Endothelial cell of umbilical vein (primary cell): ENCODE results near the gene STK40. TPM values are rescaled to one million over a fixed set of nuclear protein-coding genes. Genes with fewer than 3 reads are reported as not detected.

Experiments used
- BruUV-seq: library from RNA; stranded (reverse); fragments of 400-500 nt; replicated peaks from 2 replicates; lab custom pipeline; 2021; lab: Mats Ljungman, UMichigan
- CTCF ChIA-PET: fragments of 300-600, 350-600 bp; sonication (Branson Sonifier 250); formaldehyde crosslinking; loops from one replicate; lab custom pipeline; 2021; ENCODE audit warnings: antibody characterized with exemption, inconsistent platforms; lab: Charles Lee
- POLR2A ChIA-PET: fragments of 300-600, 350-600 bp; sonication (Branson Sonifier 250); formaldehyde crosslinking; loops from one replicate; lab custom pipeline; 2021; ENCODE audit warnings: antibody characterized with exemption, inconsistent platforms; lab: Charles Lee
- DNase-seq: peaks from one replicate; pipeline ENCODE4 v3.0.0-alpha.2; 2011; ENCODE audit warnings: low read depth, low spot score
- FAIRE-seq: peaks from 2 replicates; lab custom pipeline; 2011; peaks lifted over from hg19 to GRCh38; lab: Jason Lieb, UNC
- H2AFZ ChIP-seq: 2 replicates; pipeline ENCODE4 v1.6.0; 2012; ENCODE audit warnings: low read depth, low read length, control low read depth, inconsistent platforms
- H3K27ac ChIP-seq: 2 replicates; pipeline ENCODE4 v1.5.1; 2011; ENCODE audit warnings: low read depth, mild to moderate bottlenecking, control low read depth, low read length, moderate library complexity; ENCODE audit not compliant: insufficient read depth
- H3K27me3 ChIP-seq, 2 experiments: 2 replicates each; pipeline versions ENCODE4 v1.6.0 to v1.6.1; 2011; ENCODE audit warnings: low read length in 2 of 2, mixed read lengths in 1 of 2; ENCODE audit not compliant: control insufficient read depth in 2 of 2, insufficient read depth in 2 of 2
- H3K36me3 ChIP-seq, 2 experiments: 2 replicates in 1 of 2; 3 replicates in 1 of 2; pipeline ENCODE4 v1.5.1; 2011; ENCODE audit warnings: low read length in 2 of 2, mild to moderate bottlenecking in 1 of 2, moderate library complexity in 1 of 2; ENCODE audit not compliant: control insufficient read depth in 2 of 2, insufficient read depth in 2 of 2; ENCODE audit errors: extremely low read depth in 1 of 2
- H3K4me1 ChIP-seq: 3 replicates; pipeline ENCODE4 v1.5.1; 2011; ENCODE audit warnings: mild to moderate bottlenecking, low read length; ENCODE audit not compliant: control insufficient read depth, insufficient read depth; ENCODE audit errors: extremely low read depth
- H3K4me2 ChIP-seq: 2 replicates; pipeline ENCODE4 v1.6.1; 2011; ENCODE audit warnings: low read length, control low read depth, mixed read lengths; ENCODE audit not compliant: insufficient read depth
- H3K4me3 ChIP-seq, 3 experiments: fragments of 200-600 bp in 1 of 3; sonication (generic), shearing (Covaris generic) in 1 of 3; replicated peaks in 1 of 3; 2 replicates each; pipeline ENCODE4 v1.5.1; 2011 to 2016; ENCODE audit warnings: control low read depth in 3 of 3, low read length in 3 of 3, mild to moderate bottlenecking in 2 of 3, inconsistent platforms in 1 of 3, low read depth in 1 of 3, moderate library complexity in 1 of 3; ENCODE audit not compliant: insufficient read depth in 1 of 3
- H3K79me2 ChIP-seq: 2 replicates; pipeline ENCODE4 v1.6.0; 2012; ENCODE audit warnings: low read length, inconsistent platforms; ENCODE audit not compliant: control insufficient read depth, insufficient read depth
- H3K9ac ChIP-seq: replicated peaks from 2 replicates; pipeline ENCODE3; 2011; ENCODE audit warnings: low read length, control low read depth; ENCODE audit not compliant: insufficient read depth; ENCODE audit errors: extremely low read depth
- H3K9me1 ChIP-seq: replicated peaks from 3 replicates; pipeline ENCODE4 v1.6.0; 2011; ENCODE audit warnings: mild to moderate bottlenecking, low read length; ENCODE audit not compliant: control insufficient read depth, insufficient read depth; ENCODE audit errors: extremely low read depth
- H3K9me3 ChIP-seq: replicated peaks from 2 replicates; pipeline ENCODE4 v1.5.1; 2012; ENCODE audit warnings: low read length, inconsistent platforms; ENCODE audit not compliant: control insufficient read depth, insufficient read depth
- H4K20me1 ChIP-seq: replicated peaks from 2 replicates; pipeline ENCODE3; 2011; ENCODE audit warnings: mild to moderate bottlenecking, low read length; ENCODE audit not compliant: control insufficient read depth, insufficient read depth; ENCODE audit errors: extremely low read depth
- CTCF ChIP-seq, 2 donors: IDR thresholded peaks; 1 replicate in 1 of 2; 2 replicates in 1 of 2; pipeline ENCODE4 v1.5.1; 2011; ENCODE audit warnings: low read length in 2 of 2, mild to moderate bottlenecking in 2 of 2, moderate library complexity in 2 of 2, control low read depth in 1 of 2, inconsistent platforms in 1 of 2, low read depth in 1 of 2; ENCODE audit not compliant: insufficient read depth in 1 of 2; ENCODE audit errors: extremely low read depth in 1 of 2
- EZH2 ChIP-seq: IDR thresholded peaks from 2 replicates; pipeline ENCODE4 v1.6.1; 2012; ENCODE audit warnings: borderline replicate concordance, low read depth, mild to moderate bottlenecking, moderate library complexity, low read length, inconsistent platforms; ENCODE audit not compliant: severe bottlenecking
- FOS ChIP-seq: IDR thresholded peaks from 2 replicates; pipeline ENCODE4 v1.6.1; 2011; ENCODE audit warnings: mild to moderate bottlenecking, low read length, moderate library complexity, borderline replicate concordance; ENCODE audit not compliant: insufficient read depth
- GATA2 ChIP-seq: IDR thresholded peaks from 2 replicates; pipeline ENCODE4 v1.7.0; 2011; ENCODE audit warnings: low read depth, mild to moderate bottlenecking, moderate library complexity, mixed read lengths, low read length; ENCODE audit not compliant: insufficient read length, insufficient read depth
- JUN ChIP-seq: IDR thresholded peaks from 2 replicates; pipeline ENCODE4 v1.6.1; 2011; ENCODE audit warnings: borderline replicate concordance, low read depth; ENCODE audit not compliant: insufficient read length, insufficient read depth
- MYC ChIP-seq: IDR thresholded peaks from one replicate; pipeline ENCODE4 v1.6.1; 2011; ENCODE audit warnings: mild to moderate bottlenecking, low read depth, low read length
- POLR2A ChIP-seq: IDR thresholded peaks from 2 replicates; pipeline ENCODE4 v1.6.1; 2012; ENCODE audit warnings: low read depth, mild to moderate bottlenecking, control low read depth, low read length
- POLR2AphosphoS5 ChIP-seq: IDR thresholded peaks from 2 replicates; pipeline ENCODE4 v1.6.1; 2012; ENCODE audit warnings: low read depth, mild to moderate bottlenecking, control low read depth, low read length, moderate library complexity; ENCODE audit not compliant: insufficient read depth
- dilution Hi-C: fragments of 300-500 bp; cut with MboI; formaldehyde crosslinking; loops from one replicate; pipeline ENCODE4 v1.15.0; 2019; ENCODE audit warnings: low sequenced_read_pairs; ENCODE audit not compliant: extremely low pct_ligation_motif_present
- intact Hi-C: fragments of 100-400 bp; cut with micrococcal nuclease; formaldehyde crosslinking; loops from one replicate; pipeline ENCODE4 v1.10.0; 2022
- polyA plus RNA-seq, 4 experiments: library from polyadenylated mRNA; depleted of rRNA in 3 of 4; stranded (reverse) in 3 of 4; unstranded in 1 of 4; fragments of >200 nt; gene quantifications; 2 replicates each; pipeline versions ENCODE4 v1.2.1 to v1.2.3, GENCODE V29; 2011 to 2012; ENCODE audit warnings: missing spikeins in 1 of 4
- total RNA-seq: library from RNA; stranded (reverse); gene quantifications from 2 replicates; pipeline ENCODE4 v1.2.3, GENCODE V29; 2021
- TF ChIP-seq, protein P1 (sequence below): IDR thresholded peaks from 2 replicates; pipeline ENCODE4 v1.6.1; 2011; ENCODE audit not compliant: insufficient read depth, insufficient read length

Gene STK40
- total and polyA plus RNA-seq, 2 donors (not counting 3 experiments of a cell fraction or from before 2014, with no cell fraction given) = 20.8 to 36.8 TPM

- Histone ChIP-seq H4K20me1 (no peaks in the 10 kb centered on the region), H3K79me2 (peaks cover 8% of the 10 kb centered on the region), H2AFZ (no peak overlapping the region), H3K36me3 (peaks cover 0 to 16% of the 10 kb centered on the region in 2 experiments), H3K4me3 (no peak overlapping the region), H3K9ac (no peak overlapping the region), H3K9me1 (no peaks in the 10 kb centered on the region), H3K4me2 (no peak overlapping the region), H3K4me1 (peaks cover 3% of the 10 kb centered on the region), H3K27ac (no peak overlapping the region), H3K9me3 (no peaks in the 10 kb centered on the region), H3K27me3 (no peaks in the 10 kb centered on the region)
- POLR2A ChIA-PET = no interaction called here
- FAIRE-seq = no peak
- no TSS peak for BruUV-seq
- DNase-seq = no peak
- no peak for TF ChIP-seq FOS
- TF ChIP-seq EZH2 = no peak
- no peak for TF ChIP-seq MYC
- TF ChIP-seq, protein P1, sequence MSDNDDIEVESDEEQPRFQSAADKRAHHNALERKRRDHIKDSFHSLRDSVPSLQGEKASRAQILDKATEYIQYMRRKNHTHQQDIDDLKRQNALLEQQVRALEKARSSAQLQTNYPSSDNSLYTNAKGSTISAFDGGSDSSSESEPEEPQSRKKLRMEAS = no peak
- TF ChIP-seq GATA2 = no peak
- TF ChIP-seq JUN = no peak
- TF ChIP-seq CTCF (IDR thresholded peaks at IDR 0.05; ENCODE audit: extremely low read depth in 1 of 2, insufficient read depth in 1 of 2, low read depth in 1 of 2, low read length in 2 of 2) = no peak
- no peak for TF ChIP-seq POLR2AphosphoS5
- no peak for TF ChIP-seq POLR2A
- CTCF ChIA-PET = no interaction called here
- dilution Hi-C loops (no loop called here), intact Hi-C loops (no loop called here)
Observed at GRCh38 chr1:36393686-36394085, 8.0 kb upstream of the STK40 start.
